HG02840 (cell line): ENCODE data around the gene ORM1.

Experiments
- ATAC-seq: cut with Tn5 transposase; IDR thresholded peaks from one replicate; pipeline ENCODE4 v1.9.1; 2021; ENCODE audit warnings: mild to moderate bottlenecking, moderate library complexity, moderate number of reproducible peaks; ENCODE audit not compliant: unreplicated experiment, low FRiP score

The ORM1 gene

DNA sequence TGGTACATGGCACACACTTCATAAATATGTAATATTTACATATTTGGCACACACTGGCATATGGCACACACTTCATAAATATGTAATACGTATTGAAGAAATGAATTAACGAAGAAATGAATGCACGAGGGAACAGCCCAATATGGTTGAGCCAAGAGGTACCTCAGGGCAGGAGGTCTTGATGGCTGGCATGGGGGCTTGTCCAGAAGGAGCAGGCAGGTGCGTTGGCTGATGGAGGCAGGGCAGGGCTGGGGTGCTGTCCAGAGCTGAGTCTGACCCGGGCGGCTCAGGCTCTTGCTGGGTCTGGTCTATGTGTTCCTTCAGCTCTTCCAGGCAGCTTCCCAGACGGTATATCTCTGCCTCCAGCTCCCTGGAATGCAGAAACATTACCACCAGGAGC is 38.6 kb downstream of the ORM1 start:
- ATAC-seq = no peak

DNA sequence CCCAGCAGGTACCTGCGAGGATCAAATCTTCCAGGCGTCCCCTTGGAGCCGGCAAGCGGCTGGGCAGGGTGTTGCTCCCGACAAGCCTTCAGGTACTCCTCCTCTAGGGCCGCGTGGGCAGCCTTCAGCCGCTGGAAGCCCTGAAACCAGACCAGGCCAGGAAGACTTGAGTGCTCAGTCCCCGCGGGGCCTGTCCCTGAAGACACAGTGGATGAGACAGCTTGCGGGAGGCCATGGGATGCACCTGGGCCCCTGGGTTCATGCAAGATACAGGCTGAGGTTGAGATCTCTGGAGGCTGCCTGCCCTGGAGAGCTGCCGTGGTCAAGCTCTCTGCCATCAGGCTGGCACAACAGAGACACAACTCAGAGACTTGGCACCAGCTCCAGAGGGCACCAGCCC is 39.5 kb downstream of the ORM1 start:
- no peak for ATAC-seq

DNA sequence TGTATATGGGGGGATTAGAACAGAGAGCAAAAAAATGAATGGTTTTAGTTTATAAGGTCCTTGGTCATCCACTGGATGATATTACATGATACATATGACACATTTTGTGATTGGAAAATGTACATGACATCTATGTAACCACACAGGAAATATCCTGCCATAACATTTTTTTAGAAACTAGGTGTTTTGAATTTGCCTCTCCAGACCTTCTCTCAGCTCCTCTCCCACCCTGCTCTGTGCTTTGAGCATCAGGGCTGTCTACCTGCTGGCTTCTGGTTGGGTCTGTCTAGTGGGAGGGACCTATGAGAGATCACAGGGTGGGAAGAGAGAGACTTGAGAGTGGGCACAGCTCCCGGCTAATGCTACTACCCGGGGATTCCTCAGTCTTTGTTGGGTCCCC is 40.5 kb downstream of the ORM1 start:
- ATAC-seq = no peak

DNA sequence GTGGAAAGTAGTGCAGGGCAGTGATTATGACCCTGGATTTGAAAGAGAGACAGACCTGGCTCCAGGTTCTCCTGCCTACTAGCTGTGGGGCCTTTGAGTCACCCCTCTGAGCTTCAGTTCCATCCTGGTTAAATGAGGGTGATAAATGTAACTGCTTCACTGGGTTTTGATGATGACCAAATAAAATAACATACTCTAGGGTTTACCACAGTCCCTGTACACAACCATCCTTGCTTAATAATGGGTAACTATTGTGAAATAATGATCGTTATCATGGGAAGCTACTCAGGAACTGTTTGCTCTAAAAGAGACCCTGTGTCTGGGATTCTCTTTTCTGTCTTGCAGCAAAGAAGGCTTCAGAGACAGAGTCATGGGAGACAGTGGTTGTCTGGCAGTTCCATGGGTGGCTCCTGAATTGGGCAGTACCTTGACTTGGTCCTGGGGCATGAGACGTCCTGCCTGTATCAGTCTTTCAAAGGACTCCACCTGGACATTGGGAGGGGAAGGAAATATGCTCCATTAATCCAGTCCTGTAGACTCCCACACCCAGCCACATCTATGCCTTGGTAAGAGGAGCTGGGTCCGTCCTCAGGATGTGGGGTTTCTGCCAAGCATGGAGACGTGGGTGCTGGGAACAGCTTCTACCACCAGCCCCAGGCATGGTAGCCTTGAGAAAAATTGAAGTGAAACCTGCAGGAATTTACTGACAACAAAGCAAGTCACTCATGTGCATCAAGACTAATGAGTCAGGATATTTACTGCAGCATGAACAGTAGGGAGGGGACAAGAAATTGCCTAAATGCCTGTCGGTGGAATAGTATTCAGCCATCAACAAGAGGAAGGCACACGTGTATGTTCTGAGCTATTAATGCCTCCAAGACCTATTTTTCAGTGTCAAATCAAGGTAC is 41.5 kb downstream of the ORM1 start:
- no peak for ATAC-seq

DNA sequence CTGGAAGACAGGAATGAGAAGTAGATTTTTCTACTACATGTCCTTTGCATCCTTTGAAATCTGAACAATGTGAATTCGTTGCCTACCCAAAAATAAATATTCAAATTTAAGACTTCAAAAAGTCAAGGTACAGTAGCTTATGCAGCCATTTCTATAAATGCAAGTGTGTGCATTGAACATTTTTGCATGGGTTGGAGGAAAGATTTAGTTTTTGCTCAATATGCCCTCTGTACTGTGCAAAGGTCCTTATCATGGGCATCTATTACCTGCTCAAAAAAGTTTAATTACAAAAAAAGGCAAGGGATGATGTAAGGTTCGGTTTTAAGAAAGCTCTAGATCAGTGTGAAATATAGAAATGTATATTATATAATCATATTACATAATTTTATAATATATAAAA is 42.3 kb downstream of the ORM1 start:
- no peak for ATAC-seq

DNA sequence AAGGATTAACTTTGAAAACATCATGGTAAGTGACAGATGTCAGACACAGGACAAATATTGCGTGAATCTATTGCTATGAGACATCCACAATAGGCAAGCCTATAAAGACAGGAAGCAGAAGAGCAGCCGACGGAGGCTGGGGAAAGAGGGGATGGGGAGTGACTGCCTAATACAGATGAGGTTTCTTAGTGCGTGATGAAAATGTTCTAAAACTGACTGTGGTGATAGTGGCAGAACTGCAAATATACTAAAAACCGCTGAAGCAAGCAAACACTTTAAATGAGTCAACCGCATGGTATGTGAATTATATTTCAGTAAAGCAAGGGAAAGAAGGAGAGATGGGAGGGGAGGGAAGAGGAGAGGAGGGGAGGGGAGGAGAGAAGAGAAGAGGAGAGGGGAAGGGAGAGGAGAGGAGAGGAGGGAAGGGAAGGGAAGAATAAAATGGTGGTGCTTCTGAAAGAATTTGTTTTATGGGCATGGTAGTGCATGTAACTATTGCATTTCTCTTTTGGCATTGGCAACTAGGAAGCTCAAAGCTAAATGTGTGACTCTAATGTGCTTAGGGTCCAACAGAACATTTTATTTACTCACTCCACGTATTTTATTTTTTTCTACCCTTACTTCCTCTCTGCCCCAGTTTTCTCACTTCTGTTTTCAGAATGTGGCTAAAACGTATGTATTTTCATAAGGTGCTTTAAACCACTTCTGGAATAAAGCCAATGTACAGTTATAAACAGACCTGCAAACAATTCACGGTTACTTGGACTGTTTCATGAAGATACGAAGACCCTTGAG is 43.6 kb downstream of the ORM1 start:
- ATAC-seq = no peak

DNA sequence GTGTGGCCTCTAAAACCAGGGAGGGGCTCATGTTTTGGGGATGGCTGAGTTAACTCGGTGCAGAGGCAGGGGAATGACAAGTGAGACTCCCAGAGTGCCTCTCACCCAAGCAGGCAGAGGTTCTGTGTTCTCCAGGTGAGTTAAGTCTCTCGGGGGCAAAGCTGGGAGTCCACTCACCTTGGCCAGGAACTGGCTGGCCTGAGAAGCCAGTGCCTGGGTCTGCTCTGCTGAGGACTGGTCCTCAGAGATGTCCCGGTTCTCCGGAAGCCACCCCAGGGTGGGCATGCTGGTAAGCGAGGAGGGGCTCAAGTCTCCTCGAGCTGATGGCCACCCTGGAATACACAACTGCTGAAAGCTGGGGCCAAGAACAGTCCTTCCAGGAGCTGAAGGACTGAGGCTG is 44.5 kb downstream of the ORM1 start:
- no peak for ATAC-seq

DNA sequence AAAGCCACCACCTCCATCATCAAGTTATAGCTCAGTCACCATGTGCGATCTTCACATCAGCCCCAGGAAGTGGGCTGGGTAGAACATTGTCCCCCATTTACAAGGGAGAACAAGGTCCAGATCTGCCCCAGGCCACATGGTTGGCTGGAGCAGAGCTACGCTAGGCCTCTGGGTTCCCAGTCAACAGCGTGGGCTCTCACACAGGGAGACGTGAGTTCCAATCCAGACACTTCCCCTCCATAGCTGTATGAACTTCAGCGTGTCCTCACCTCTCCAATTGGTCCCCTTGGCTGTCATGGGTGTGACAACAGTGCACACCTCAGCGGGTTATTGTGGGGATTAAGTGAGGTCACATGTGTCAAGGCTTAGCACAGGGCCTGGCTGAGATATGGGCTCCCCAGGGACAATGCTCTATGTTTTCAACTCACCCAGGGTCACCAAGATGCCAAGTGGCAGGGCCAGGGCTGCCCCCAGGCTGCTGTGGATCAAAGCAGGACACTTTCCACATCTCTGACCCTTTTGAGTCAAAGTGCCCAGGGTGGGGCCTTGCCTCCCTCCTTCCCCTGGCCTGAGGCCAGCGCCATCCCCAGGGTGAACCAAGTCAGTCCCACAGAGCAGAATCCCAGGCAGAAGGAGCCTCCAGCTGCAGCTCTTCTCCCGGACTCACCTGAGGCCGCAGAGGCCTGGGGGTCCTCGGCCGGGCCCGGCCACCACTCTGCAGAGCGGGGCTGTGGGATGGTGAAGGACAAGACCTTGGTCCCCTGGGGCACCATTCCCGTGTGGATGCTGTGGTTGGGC is 45.1 kb downstream of the ORM1 start:
- no peak for ATAC-seq

DNA sequence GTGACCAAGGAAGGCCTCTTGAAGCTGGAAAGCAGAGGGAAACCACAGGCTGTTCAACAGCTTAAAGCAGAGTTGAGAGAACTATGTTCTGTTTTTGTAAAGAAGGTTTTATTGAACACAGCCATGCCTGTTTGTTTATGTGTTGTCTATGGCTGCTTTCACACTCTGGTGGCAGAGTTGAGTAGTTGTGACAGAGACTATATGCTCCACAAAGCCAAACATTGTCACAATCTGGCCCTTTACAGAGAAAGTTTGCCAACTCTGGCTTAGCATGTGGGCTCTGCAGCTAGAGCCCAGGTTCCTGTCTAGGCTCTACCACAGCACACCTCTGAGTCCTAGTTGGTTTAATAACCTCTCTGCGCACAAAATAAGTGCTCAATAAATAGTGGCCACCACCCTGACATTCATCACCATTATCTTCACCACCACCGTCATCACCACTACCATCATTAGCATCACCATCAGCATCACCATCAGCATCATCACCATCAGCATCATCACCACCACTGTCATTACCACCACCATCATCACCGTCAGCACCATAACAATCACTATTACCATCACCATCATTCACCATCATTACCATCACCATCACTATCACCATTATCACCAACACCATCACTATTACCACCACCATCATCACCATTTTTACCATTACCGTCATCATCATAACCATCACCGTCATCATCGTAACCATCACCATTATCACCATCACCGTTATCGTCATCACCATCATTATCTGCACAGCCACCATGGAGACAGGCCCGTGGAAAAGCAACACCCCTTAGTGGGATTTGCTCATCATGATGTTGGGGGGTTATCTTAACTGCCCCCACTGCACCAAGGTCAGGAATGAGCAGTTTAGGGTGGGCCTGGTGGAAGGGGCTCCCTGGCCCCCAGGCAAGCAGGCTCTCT is 46.6 kb downstream of the ORM1 start:
- no peak for ATAC-seq

DNA sequence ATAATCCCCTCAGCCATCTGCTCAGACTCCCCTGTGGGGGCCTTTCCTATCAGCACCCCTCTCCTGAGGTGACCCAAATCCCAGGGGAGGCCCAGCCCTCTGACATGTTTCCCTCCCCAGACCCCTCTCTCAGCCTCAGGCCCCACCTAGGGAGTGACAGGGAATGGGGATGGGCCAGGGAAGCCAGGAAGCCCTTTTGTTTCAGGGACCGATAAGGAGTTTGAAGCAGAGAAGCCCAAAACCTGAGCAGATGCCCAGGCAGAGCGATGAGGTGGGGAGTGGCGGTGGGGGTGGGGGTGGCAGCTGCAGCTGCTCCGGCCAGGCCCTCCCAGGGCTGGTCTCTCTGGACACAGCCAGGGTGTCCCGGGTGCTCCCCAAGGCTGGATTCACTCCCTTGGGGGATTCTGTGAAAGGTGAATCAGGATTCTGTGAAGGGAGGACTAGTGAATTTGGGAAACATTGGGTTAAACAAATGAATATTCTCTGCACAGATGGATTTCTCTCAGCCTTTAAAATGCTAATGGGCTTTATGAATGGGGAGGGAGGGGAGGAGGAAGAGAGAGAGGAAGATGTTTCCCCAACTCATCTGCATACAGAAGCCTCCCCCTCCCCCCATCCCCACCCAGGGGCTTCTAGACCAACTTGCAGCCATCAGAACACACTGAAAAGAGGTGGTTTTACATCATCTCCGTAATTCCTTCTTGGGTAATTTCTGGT is 47.5 kb downstream of the ORM1 start:
- no peak for ATAC-seq

DNA sequence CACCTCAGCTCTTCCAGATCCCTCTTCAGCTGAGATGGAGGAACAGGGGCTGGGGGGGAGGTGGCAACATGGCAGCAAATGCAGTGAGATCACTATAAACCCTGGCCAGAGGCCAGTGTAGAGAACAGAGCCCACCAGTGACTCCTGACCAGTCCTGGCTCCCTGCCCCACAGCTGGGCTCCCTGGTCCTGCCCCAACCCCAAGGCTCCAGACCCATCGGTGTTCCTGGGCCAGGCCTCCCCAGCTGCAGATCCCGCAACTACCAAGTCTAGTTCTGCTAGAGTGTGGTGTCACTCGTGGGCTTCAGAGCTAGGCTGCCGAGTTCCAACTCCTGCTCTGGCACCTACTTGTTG is 48.0 kb downstream of the ORM1 start:
- ATAC-seq = no peak

DNA sequence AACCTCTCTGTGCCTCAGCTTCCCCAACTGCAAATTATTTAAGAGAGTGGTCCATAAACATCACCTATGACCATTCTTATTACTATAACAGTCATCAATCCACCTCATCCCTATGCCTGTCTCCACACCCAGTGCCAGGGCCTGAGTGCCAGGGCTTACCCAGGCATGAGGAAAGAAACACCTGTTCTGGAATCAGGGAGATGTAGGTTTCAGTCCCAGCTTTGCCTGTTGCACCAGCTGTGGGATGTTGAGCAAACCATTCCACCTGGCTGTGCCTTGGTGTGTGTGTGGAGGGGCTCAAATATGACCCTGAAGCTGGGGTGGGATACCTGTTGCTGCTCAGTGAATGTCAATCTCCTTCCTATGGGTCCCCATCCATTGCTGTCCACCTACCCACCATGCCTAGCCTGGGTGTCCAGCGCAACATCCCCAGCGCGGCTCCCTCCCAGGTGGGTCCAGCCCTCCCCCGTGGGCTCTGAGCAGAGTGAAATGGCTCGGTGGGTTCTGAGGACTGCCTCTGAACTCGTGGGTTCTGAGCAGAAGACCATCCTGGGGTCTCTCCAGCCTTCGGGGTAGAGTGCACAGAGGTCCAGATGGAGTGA is 48.5 kb downstream of the ORM1 start:
- no peak for ATAC-seq

DNA sequence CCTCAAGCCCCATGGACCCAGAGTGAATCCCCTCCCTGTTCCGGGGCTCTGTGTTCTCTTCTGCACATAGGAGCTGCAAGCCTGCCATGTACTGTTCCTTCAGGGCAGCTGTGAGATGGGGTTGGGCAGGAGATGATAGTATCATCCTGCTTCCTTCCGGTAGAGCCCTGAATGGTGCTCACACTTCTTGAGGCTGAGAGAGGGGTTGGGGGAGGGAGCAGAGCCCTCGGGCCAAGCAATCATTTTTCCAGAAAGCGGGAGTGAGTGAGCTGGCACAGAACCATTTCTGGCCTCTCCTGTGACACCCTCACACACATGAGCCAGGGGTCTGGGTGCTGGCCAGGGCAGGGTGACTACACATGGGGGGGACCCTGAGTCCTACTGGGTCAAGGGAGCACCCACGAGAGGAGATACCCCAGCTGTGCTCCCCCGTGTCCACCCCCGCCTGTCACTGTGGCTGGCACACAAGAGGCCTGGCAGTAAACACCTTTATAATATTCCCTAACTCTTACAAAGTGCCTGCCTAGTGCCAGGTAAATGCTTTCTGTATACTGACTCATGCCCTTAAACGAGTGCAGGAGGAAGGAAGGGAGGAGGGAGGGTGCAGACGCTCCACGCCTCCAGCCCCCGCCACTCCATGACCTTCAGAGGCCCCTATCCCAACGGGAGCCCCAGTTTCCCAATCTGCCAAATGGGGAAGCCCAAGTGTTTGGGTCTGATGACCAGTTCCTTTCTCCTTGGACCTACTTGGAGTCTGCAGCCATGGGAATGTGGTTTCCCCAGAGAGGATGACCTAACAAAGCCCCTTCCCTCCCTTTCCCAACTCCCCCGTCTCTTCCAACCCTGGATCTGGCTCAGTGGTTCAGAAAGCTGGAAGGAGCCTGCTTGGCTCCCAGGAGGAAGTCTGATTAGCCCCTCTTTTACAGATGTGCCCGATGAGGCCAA is 49.3 kb downstream of the ORM1 start:
- ATAC-seq = no peak

DNA sequence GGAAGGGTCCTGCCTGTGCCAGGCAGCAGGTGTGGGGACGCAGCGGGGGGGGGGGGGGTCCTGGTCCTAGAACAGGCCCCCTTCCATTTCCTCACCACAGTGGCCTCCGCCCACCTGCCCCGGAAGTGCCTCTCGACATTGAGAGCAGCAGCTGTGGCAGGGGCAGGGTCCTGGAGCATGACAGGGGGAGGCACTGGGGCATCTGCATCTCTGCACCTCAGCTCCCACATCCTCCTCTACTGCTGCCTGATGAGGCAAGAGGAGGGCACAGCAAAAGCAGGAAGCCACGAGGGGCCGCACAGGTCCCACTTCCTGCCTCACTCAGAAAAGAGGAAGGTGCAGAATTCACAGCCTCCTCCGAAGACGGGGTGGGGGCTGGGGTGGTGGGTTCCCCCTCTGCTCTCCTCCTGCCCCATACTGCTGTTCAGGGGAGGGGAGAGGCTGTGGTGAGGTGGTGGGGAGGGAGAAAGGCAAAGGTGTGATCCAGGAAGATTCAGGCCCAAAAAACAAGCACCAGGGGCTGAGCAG is 50.1 kb downstream of the ORM1 start:
- peak; percentile 82 for ATAC-seq

DNA sequence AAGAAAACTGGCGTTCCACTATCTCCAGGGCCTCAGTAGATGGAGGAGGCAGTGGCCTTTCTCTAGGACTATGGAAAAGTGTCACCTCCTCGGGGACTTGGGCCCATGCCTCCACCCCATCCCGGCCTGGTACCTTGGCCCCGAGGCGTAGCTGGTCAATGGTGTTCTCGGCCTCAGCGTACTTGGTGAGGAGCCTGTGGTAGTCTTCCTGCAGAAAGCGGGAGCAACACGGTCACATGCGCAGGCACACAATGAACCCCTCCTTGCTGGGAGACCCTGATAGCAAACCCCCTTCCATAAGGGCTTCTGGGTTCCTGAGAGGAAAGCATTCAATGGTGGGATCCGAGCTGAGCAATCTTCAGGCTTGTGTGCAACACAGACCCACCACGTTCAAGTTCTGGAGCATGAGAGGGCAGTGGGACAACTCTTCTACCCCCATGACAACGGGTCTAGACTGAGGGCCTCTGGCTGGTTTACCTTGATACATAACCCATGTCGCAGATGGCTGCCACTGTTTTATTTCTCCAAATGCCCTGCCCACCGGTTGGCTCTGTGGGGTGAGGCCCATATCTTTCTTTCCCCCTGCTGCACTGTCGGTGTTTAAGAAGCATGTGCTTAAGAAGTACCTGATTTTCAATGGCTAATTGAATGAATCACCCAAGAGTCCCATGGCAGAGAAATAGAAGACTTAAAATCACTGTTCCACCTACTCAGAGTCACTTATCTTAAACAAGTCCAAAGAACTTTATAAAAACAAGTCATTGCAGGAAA is 51.2 kb downstream of the ORM1 start:
- no peak for ATAC-seq

DNA sequence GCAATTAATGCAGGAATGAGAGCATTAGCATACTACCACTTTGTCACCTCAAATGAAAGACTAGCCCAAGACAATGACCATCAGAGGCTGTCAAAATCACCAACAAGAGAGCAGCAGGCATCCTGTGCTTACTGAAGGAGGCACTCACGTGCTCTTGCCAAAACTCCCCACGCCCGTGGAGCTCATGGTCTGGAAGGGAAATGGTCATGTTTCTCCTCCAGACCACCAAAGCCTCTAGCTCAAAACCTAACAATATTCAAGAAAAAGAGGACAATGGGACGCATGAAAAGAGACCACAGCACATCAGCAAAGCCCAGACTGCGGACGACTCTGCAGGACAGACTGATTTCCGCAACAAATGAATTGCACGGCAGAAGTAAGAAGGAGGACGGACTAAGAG is 52.0 kb downstream of the ORM1 start:
- no peak for ATAC-seq
